Activated effector memory CD4-positive, alpha-beta T cell treated with Interleukin-2 at 50 U/mL for 16 hours (primary cell): Measurements from ENCODE around the gene DIPK2B.

Experiments used
- DNase-seq: peaks from one replicate; pipeline ENCODE4 v3.0.0-alpha.2; 2020

DIPK2B gene

DNA sequence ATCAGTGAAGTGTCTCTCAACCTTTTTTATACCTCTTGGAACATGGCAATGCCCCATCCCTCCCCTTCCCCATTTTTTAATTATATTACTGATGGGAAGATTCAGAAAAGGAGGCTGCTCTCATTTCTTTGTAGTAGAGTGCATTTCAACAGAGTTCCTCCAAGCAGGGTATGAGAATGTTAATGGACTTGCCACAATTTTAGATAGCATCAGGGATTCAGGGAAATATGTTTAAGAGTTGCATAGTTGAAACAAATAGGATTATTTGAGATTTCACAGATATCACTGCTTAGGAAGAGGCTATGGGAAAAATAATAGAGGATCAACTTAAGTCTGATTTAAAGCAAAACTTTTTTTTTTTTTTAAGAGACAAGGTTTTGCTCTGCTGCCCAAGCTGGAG, 46.2 kb downstream of the DIPK2B start:
- DNase-seq, result no peak

DNA sequence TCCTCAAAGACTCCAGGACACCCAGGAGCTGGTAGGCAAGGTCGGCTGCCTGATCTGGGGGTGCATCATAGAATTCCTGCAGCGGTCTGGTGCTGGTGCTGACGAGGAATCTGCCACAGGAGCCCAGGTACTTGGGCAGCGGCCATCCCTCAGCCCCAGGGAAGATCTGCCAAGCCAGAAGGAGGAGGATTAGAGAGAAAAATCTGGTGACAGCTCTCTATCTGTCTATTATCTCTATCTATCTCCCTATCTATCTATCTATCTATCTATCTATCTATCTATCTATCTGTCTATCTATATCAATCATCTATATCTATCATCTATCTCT, 46.7 kb downstream of the DIPK2B start:
- DNase-seq, result no peak
